Pancreas (tissue), 10 donors: ENCODE measurements around the gene QKI. TPM values are rescaled to one million over a fixed set of nuclear protein-coding genes. Genes with fewer than 3 reads are reported as not detected.
A peak's percentile ranks its signal among the peaks of the same experiment; 100 is the strongest.

Experiments used
- ATAC-seq, 4 donors: fragments of 200-7000 bp; cut with Tn5 transposase; one replicate each; pipeline versions ENCODE4 v1.8.0 to v1.9.1; 2020; ENCODE audit warnings: mild to moderate bottlenecking in 4 of 4, moderate library complexity in 4 of 4
- DNase-seq, 6 donors: peaks; one replicate each; pipeline ENCODE4 v3.0.0-alpha.2; 2020
- FAIRE-seq: peaks from 2 replicates; lab custom pipeline; 2012; peaks lifted over from hg19 to GRCh38; lab: Jason Lieb, UNC
- H3K27ac ChIP-seq, 4 donors: fragments of 200-600 bp; sonication (generic); 1 replicate in 3 of 4; 2 replicates in 1 of 4; pipeline versions ENCODE4 v1.5.0 to v1.8.0; 2020
- H3K27me3 ChIP-seq, 4 donors: fragments of 200-600 bp; one replicate each; pipeline ENCODE4 v1.8.0; 2021
- H3K36me3 ChIP-seq, 3 donors: fragments of 200-600 bp; sonication (generic) in 1 of 3; one replicate each; pipeline versions ENCODE4 v1.5.0 to v1.8.0; 2020 to 2021
- H3K4me1 ChIP-seq, 3 donors: fragments of 200-600 bp; one replicate each; pipeline ENCODE4 v1.8.0; 2021
- H3K4me3 ChIP-seq, 4 donors: fragments of 200-600 bp; sonication (generic) in 2 of 4; one replicate each; pipeline versions ENCODE4 v1.5.0 to v1.8.0; 2020 to 2021
- H3K9me3 ChIP-seq, 4 donors: fragments of 200-600 bp; one replicate each; pipeline ENCODE4 v1.8.0; 2021
- WGBS, 2 donors: extraction: QIAGEN DNeasy Blood & Tissue Kit; methylation state at CpG; one replicate each; pipeline ENCODE4 v1.1.7; 2013; 5-methylcytosine and 5-hydroxymethylcytosine counted together
- intact Hi-C, 3 donors: fragments of 100-400 bp; cut with DNase I; formaldehyde crosslinking; loops; one replicate each; pipeline versions ENCODE4 v1.11.1 to v1.14.2; 2022
- polyA plus RNA-seq, 2 donors: library from polyadenylated mRNA; stranded (reverse); fragments of 200-250 nt; gene quantifications; one replicate each; pipeline ENCODE4 v1.2.3, GENCODE V29; 2013
- total RNA-seq, 6 donors: library from RNA; stranded (reverse); fragmentation: NEBNext Ultra II Directional in 4 of 6; extraction: Animal tissue kit (Norgen Biotek cat#: 25700) in 4 of 6; gene quantifications; one replicate each; pipeline versions ENCODE4 v1.2.1 to v1.2.4, GENCODE V29; 2021 to 2023
- TF ChIP-seq, protein P1 (sequence below), 4 donors: fragments of 200-600 bp; sonication (generic) in 3 of 4; IDR thresholded peaks; one replicate each; pipeline versions ENCODE4 v1.5.0 to v1.8.0; 2021; ENCODE audit warnings: antibody characterized with exemption in 4 of 4
- donor health status: healthy with polysubstance abuse.
- donor health status: DM: no; HTN: no; CAD: no; lungs with moderate emphysema.
- donor health status: DM: no; HTN: no; CAD: no.
- donor health status: control.
- donor health status: control.
- donor health status: Bipolar disorder and iron deficiency.
- donor health status: DM: yes; HTN: yes; CAD: no.
- donor health status: DM: no; HTN: no; CAD: no.
- donor health status: DM: no; HTN: no; CAD: no.
- donor health status: DM: yes; HTN: yes; CAD: no.

Gene QKI
- total and polyA plus RNA-seq, 8 donors = 9.0 to 52.6 (median 21.6) TPM

DNA sequence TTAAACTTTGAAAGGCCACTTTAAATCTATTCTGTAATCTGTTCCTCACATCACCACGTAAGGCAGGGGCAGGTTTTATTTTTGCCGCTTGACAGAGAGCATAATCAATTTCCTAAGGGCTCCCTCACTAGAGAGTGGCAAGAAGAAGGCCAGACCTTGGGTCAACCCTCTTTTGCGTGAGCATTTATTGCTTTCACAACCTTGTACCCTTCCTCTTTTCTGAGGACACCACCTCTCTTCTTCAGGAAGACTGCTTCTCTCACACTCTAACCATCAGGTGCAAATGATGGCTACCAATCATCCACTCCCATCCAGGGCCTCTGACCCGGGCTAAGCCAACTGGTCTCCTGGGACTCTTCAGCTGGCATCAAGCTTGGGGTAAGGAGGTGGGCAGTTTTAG is 25.2 kb upstream of the QKI start:
- Histone ChIP-seq H3K27me3 (no peaks in the 10 kb centered on the region), H3K27ac (no peak overlapping the region), H3K36me3 (no peaks in the 10 kb centered on the region), H3K4me3 (no peak overlapping the region), H3K4me1 (peaks cover 0 to 5% (median 0%) of the 10 kb centered on the region in 3 donors), H3K9me3 (no peaks in the 10 kb centered on the region)
- intact Hi-C loops = no loop called here
- no peak for DNase-seq
- 87 to 92% methylated on average over 4 of the region's 4 CpGs for WGBS, 2 donors
- no peak for FAIRE-seq
- ATAC-seq = no peak
- TF ChIP-seq, protein P1, sequence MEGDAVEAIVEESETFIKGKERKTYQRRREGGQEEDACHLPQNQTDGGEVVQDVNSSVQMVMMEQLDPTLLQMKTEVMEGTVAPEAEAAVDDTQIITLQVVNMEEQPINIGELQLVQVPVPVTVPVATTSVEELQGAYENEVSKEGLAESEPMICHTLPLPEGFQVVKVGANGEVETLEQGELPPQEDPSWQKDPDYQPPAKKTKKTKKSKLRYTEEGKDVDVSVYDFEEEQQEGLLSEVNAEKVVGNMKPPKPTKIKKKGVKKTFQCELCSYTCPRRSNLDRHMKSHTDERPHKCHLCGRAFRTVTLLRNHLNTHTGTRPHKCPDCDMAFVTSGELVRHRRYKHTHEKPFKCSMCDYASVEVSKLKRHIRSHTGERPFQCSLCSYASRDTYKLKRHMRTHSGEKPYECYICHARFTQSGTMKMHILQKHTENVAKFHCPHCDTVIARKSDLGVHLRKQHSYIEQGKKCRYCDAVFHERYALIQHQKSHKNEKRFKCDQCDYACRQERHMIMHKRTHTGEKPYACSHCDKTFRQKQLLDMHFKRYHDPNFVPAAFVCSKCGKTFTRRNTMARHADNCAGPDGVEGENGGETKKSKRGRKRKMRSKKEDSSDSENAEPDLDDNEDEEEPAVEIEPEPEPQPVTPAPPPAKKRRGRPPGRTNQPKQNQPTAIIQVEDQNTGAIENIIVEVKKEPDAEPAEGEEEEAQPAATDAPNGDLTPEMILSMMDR (IDR thresholded peaks at IDR 0.05) = no peak

DNA sequence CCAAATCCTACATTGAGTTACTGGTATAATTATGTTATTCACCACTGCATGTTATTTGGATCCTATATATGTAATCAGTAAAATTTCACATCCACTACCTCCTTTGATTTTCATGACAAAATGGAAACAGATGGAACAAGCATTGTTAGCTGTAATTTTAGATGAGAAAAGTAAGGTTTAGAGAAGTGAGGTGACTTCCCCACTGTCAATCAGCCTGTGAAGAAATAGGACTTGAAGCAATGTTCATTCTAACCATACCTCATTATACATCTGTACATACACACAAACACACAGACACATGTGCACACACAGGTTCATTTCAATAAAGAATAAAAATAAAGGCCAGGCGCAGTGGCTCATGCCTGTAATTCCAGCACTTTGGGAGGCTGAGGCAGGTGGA is 23.7 kb upstream of the QKI start:
- intact Hi-C loops = no loop called here
- H3K36me3 ChIP-seq = no peaks in the 10 kb centered on the region
- H3K4me1 ChIP-seq = peaks cover 0 to 5% (median 0%) of the 10 kb centered on the region in 3 donors
- DNase-seq = no peak
- no peak overlapping the region for H3K27ac ChIP-seq
- H3K9me3 ChIP-seq = no peaks in the 10 kb centered on the region
- H3K4me3 ChIP-seq = no peak overlapping the region
- WGBS, 2 donors = 95 to 99% methylated on average over 1 of the region's 1 CpG
- TF ChIP-seq, protein P1 (IDR thresholded peaks at IDR 0.05) = no peak
- no peak for ATAC-seq
- FAIRE-seq = no peak
- no peaks in the 10 kb centered on the region for H3K27me3 ChIP-seq

DNA sequence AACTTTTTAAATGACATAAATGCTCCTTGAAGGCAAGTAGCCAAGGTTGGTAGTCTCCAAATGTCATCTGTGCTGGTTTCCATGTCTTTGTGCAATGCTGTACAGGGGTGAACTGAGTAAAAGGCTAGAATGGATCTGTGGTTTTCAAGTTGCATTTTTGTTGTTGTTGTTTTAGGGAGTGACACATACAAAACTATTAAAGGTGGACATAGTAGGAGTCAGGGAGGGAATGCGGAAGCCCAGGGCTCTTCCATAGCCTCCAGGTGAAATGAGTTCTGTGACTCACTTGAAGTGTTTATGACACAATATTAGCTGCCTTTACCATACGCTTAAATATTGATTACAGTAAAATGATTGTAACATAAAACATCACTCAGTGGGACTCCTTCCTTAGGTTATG is 22.5 kb upstream of the QKI start:
- Histone ChIP-seq H3K4me1 (peaks cover 0 to 5% (median 0%) of the 10 kb centered on the region in 3 donors), H3K27me3 (no peaks in the 10 kb centered on the region), H3K36me3 (no peaks in the 10 kb centered on the region), H3K27ac (no peak overlapping the region), H3K9me3 (no peaks in the 10 kb centered on the region), H3K4me3 (no peak overlapping the region)
- ATAC-seq (peak in 1 of 4 donors; percentile 32), FAIRE-seq (no peak), DNase-seq (no peak)
- TF ChIP-seq, protein P1 (IDR thresholded peaks at IDR 0.05) = no peak
- 70 to 73% methylated on average over 2 of the region's 2 CpGs for WGBS, 2 donors
- intact Hi-C loops = no loop called here

DNA sequence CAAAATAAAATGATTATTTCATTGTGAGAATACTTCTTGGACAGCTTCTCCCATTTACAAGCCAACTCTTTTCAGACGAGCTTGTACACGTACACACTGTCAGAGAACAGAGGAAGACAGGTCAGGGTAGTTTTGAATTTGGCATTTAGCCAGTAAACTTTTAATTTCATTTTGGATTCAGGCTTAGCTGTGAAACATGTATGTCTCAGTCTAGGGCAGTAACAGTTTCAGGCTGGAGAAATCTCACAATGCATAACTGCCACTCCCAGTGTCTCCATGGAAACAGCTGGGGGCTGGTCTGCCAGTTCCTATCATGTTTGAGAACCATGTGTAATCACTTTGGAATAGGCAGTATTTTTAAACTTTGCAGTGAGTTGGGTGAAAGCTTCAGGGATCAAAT is 22.0 kb upstream of the QKI start:
- H3K27me3 ChIP-seq = no peaks in the 10 kb centered on the region
- DNase-seq (peak in 4 of 6 donors; percentile 57 to 66 (median 59)), ATAC-seq (peak; percentile 86 to 95 (median 91)), FAIRE-seq (no peak)
- H3K27ac ChIP-seq = no peak overlapping the region
- H3K4me1 ChIP-seq = peaks cover 0 to 5% (median 0%) of the 10 kb centered on the region in 3 donors
- no peak overlapping the region for H3K4me3 ChIP-seq
- intact Hi-C loops = no loop called here
- no peaks in the 10 kb centered on the region for H3K9me3 ChIP-seq
- 7 to 8% methylated on average over 2 of the region's 2 CpGs for WGBS, 2 donors
- H3K36me3 ChIP-seq = no peaks in the 10 kb centered on the region
- TF ChIP-seq, protein P1 (IDR thresholded peaks at IDR 0.05) = no peak

DNA sequence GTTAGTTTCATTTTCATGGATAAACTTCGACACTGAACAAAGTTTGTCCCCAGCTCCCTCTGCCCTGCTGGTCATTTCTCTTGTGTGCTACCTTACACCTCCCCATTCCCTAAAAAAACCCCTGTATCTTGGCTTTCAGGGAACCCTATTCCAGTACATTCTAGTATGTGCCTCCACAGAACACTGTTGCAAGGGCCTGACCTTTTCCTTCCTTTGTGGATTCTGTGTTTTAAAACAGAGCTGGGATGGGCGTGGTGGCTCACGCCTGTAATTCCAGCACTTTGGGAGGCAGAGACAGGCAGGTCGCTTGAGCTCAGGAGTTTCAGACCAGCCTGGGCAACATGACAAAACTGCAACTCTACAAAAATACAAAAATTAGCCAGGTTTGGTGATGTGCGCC is 20.6 kb upstream of the QKI start:
- FAIRE-seq (no peak), DNase-seq (no peak), ATAC-seq (no peak)
- no peak overlapping the region for H3K27ac ChIP-seq
- no peaks in the 10 kb centered on the region for H3K27me3 ChIP-seq
- 88 to 94% methylated on average over 5 of the region's 5 CpGs for WGBS, 2 donors
- H3K9me3 ChIP-seq = no peaks in the 10 kb centered on the region
- intact Hi-C loops = no loop called here
- no peaks in the 10 kb centered on the region for H3K36me3 ChIP-seq
- H3K4me1 ChIP-seq = peaks cover 0 to 5% (median 0%) of the 10 kb centered on the region in 3 donors
- no peak overlapping the region for H3K4me3 ChIP-seq
- TF ChIP-seq, protein P1 (IDR thresholded peaks at IDR 0.05) = no peak
